Measurements from ENCODE around the gene KCNQ5.
A peak's percentile ranks its signal among the peaks of the same experiment; 100 is the strongest.

KCNQ5 gene

DNA sequence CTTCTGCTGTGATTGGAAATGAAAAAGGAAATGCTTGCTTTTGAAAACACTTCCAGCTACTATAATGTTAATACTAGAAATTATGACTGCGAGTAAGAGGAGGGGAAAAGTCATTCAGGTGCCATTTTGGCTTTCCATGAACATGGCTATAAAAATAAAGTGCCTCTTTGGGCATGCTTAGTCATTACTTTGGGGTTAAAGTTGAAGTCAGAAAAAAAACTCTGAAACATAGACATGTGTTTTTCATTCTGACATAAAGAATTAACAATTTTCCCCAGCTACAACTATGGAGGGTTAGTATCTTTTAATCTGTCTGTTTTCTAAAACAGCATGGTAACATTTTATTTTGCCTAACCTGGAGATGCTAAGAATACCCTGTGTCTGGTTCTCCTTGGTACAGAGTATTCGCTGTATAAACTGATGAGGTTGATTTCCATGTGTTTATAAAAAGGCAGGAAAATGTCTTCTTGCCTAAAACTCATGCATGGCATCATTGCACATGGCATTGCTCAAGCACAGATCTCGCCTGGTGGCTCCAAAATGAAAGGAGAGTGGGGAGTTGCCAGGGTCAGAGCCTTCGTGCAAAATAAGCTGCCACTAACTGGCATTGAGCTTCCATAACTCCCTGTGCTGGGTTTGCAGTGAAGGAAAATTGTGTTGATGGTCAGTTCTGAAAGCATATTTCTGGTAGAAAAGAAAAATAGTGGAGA lies 188.9 kb downstream of the KCNQ5 start:
- Mint-ChIP-seq H3K27ac (no peak overlapping the region), H3K27me3 (no peaks in the 10 kb centered on the region), H3K4me1 (ENCODE audit: low read depth) (peaks cover 16% of the 10 kb centered on the region), H3K9me3 (peaks cover 4% of the 10 kb centered on the region), H3K36me3 (ENCODE audit: low read depth) (peaks cover 9% of the 10 kb centered on the region), H3K4me3 (no peak overlapping the region)

DNA sequence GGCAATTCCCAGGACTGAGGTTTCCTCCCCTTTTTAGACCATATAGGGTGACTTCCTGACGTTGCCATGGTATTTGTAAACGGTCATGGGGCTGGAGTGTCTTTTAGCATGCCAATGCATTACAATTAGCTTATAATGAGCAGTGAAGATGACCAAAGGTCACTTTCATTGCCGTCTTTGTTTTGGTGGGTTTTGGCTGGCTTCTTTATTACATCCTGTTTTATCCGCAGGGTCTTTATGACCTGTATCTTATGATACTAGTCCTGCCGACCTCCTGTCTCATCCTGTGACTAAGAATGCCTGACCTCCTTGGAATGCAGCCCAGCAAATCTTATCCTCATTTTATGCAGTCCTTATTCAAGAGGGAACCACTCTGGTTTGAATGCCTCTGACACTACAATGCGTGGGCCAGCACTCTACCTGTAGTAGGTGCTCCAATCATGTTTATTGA lies 190.1 kb downstream of the KCNQ5 start:
- Mint-ChIP-seq H3K4me3 (no peak overlapping the region), H3K27ac (no peak overlapping the region), H3K36me3 (ENCODE audit: low read depth) (peaks cover 9% of the 10 kb centered on the region), H3K4me1 (ENCODE audit: low read depth) (peaks cover 25% of the 10 kb centered on the region), H3K27me3 (no peaks in the 10 kb centered on the region), H3K9me3 (peaks cover 4% of the 10 kb centered on the region)

DNA sequence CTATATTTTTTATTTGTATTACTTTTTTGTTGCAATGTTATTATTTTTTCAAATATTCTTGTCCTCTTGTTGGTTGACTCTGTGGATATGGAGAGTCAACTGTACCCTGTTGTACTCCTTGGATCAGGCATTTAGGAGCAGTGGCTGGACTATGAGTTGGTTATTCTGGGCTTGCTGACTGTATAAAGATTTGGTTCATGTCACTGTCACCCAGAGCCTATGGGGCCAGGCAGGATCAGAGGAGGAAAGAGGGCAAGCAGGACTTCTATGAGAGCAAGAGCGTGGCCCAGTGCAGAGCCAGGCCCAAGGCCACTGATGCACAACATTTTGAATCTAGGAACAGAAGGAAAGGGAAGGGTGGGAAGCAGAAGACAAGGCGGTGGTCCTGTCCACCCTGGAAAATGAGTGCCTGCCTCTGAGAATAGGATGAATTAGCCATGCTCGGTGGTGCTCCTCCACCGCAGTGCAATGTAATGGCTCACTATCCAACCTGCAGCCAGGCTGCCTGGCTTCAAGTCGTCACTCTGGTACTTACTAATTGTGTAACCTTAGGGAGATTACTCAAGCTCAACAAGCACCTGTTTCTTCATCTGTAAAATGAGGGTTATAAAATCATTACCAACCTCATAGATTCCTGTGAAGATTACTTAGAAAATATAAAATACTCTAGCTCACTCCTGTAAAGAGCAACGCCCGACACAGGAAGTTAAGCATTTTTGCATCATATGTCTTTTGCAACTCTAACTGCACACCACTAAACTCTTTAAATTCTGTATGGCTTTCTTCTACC lies 192.1 kb downstream of the KCNQ5 start:
- H3K27ac Mint-ChIP-seq: no peak overlapping the region
- no peaks in the 10 kb centered on the region for H3K27me3 Mint-ChIP-seq
- no peak overlapping the region for H3K4me3 Mint-ChIP-seq

DNA sequence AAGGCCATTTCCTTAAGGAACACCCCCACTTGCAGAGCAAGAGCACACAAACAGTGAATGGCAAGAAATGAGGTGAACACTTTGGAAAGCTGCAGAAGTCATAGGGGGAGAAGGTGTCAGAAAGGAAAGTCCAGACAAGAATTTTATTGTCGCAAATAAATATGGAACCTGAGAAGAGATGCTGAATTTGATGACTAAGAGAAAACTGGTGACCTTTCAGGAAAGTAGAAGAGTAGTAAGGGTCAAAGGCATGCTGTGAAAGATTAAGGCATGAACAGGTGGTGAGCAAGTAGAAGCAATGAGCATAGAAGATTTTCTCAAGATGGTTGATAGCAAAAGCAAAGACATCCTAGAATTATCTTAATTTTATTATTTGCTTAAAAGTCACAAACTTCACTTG lies 194.2 kb downstream of the KCNQ5 start:
- Mint-ChIP-seq H3K4me3 (no peak overlapping the region), H3K27me3 (no peaks in the 10 kb centered on the region), H3K27ac (no peak overlapping the region), H3K9me3 (peaks cover 4% of the 10 kb centered on the region), H3K4me1 (ENCODE audit: low read depth) (peaks cover 16% of the 10 kb centered on the region), H3K36me3 (ENCODE audit: low read depth) (peaks cover 4% of the 10 kb centered on the region)

More for the DNA sequence above, 192.1 kb downstream of the KCNQ5 start:
- Mint-ChIP-seq H3K9me3 (peaks cover 4% of the 10 kb centered on the region), H3K4me1 (ENCODE audit: low read depth) (peaks cover 25% of the 10 kb centered on the region), H3K36me3 (ENCODE audit: low read depth) (peaks cover 4% of the 10 kb centered on the region)

DNA sequence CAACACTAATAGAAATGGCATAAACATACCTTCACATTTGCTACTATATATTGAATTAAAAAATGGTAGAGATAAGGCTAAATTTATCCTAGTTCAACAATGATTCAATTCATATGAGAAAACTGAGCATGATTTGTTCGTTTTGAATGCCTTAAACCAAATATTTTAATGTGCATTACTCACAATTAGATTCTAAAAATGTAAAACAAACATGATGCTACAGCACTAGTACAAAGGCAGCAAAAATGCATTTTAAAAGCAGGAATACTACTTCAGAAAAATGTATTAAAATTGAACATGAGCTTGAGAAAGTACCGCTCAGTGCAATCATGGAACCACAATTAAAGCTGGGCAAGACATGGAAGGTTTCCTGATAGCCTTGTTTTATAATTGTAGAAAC lies 195.3 kb downstream of the KCNQ5 start:
- Mint-ChIP-seq H3K4me3 (no peak overlapping the region), H3K27me3 (no peaks in the 10 kb centered on the region), H3K4me1 (ENCODE audit: low read depth) (peaks cover 16% of the 10 kb centered on the region), H3K36me3 (ENCODE audit: low read depth) (peaks cover 4% of the 10 kb centered on the region), H3K9me3 (peaks cover 4% of the 10 kb centered on the region), H3K27ac (no peak overlapping the region)

DNA sequence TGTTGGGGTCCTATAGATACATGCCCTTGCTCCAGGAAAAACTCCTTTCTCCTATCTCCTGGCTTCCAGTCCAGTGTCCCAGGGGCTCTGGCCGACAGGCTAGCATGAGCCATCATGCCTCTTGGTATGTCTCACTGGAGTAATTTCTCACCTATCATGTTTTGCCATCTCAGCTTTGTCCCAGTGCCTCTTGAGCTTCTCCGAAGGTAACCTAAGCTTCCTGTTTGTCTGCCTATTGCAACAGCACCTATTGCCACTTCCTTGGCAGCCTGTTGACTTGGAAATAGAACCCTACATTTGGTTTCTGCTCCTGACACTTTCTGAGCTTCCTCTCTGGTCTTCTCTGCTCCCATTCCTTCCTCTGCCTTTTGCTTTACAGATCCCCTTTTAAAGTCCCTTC lies 197.7 kb downstream of the KCNQ5 start:
- Mint-ChIP-seq H3K27me3 (no peaks in the 10 kb centered on the region), H3K27ac (no peak overlapping the region), H3K4me3 (no peak overlapping the region), H3K36me3 (ENCODE audit: low read depth) (peaks cover 4% of the 10 kb centered on the region), H3K4me1 (ENCODE audit: low read depth) (peaks cover 19% of the 10 kb centered on the region), H3K9me3 (peaks cover 4% of the 10 kb centered on the region)

DNA sequence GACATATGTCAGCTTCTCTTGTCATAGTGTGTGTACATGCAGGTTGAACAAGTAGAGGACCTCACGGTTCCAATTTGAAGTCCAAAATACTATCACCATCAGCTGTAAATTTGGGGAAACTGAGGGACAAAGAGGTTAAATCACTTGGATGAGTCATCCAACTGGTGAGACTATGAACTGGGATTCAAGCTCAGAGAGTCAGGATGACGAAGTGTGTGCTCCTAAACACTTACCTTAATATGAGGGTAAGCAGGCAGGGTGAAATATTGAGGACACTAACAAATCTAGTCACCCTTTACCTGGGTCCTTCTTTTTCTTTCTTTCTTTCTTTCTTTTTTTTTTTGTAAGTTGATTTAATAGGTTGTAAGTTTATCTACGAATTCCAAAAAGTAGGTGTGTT lies 198.3 kb downstream of the KCNQ5 start:
- peaks cover 8% of the 10 kb centered on the region for H3K36me3 Mint-ChIP-seq (ENCODE audit: low read depth)
- no peak overlapping the region for H3K4me3 Mint-ChIP-seq
- peaks cover 24% of the 10 kb centered on the region for H3K4me1 Mint-ChIP-seq (ENCODE audit: low read depth)
- H3K27ac Mint-ChIP-seq: no peak overlapping the region
- H3K9me3 Mint-ChIP-seq: peaks cover 3% of the 10 kb centered on the region
- no peaks in the 10 kb centered on the region for H3K27me3 Mint-ChIP-seq

DNA sequence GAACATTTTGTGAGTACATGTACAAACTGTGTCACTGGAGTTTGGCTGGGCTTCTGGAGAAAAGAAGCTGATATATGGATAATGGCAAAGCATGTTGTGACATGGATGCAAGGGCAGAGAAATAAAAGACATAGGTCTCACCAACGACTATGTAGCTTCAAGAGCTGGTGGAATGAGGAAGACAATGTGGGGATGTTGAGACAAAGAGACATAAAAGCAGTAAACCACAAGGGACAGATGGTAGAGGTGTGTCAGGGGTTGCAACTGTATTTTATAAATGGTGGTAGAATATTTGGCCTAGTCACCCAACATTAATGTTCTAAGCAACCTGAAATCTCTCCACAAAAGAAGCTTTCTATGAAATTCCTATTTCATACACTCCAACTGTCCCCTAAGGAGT lies 199.0 kb downstream of the KCNQ5 start:
- H3K27ac Mint-ChIP-seq: no peak overlapping the region
- H3K4me3 Mint-ChIP-seq: no peak overlapping the region

DNA sequence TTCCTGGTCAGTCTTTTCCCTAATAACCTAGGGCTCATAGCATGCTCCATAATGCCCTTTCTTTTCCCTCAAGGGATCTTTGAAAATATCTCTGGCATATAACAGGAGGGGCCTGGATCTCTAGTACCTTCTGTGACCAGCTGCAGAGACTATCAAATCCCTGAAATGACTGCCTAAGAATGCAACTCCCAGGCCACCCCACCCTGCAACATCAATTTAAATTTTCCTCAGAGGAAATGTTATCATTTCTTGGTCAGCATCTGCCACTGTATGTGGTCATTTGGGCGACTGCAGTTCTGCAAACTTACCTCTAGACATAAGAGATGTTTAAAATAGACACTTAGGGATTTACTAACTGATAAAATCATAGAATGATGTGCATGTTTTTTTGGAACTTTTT lies 200.2 kb downstream of the KCNQ5 start:
- Mint-ChIP-seq H3K9me3 (no peaks in the 10 kb centered on the region), H3K4me3 (no peak overlapping the region), H3K36me3 (ENCODE audit: low read depth) (peaks cover 8% of the 10 kb centered on the region), H3K27me3 (no peaks in the 10 kb centered on the region), H3K4me1 (ENCODE audit: low read depth) (peaks cover 28% of the 10 kb centered on the region), H3K27ac (no peak overlapping the region)

More for the DNA sequence above, 199.0 kb downstream of the KCNQ5 start:
- Mint-ChIP-seq H3K4me1 (ENCODE audit: low read depth) (peaks cover 25% of the 10 kb centered on the region), H3K27me3 (no peaks in the 10 kb centered on the region), H3K9me3 (no peaks in the 10 kb centered on the region), H3K36me3 (ENCODE audit: low read depth) (peaks cover 8% of the 10 kb centered on the region)

DNA sequence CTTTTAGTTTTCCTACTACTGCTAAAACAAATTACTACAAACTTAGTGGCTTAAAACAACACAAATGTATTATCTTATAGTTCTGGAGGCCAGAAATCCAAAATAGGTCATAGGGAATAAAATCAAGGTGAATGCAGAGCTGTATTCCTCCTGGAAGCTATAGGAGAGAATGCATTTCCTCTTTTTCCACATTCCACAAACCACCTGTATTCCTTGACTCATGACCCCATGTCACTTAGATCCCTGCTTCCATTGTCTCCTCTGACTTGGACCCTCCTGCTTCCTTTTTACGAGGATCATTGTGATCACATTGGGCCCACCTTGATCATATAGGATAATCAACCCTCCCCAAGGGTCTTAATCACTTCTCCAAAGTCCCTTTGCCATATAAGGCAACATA lies 200.8 kb downstream of the KCNQ5 start:
- H3K36me3 Mint-ChIP-seq (ENCODE audit: low read depth): peaks cover 10% of the 10 kb centered on the region
- no peak overlapping the region for H3K4me3 Mint-ChIP-seq
- H3K4me1 Mint-ChIP-seq (ENCODE audit: low read depth): peaks cover 35% of the 10 kb centered on the region
- H3K9me3 Mint-ChIP-seq: no peaks in the 10 kb centered on the region
- no peak overlapping the region for H3K27ac Mint-ChIP-seq
- H3K27me3 Mint-ChIP-seq: no peaks in the 10 kb centered on the region

DNA sequence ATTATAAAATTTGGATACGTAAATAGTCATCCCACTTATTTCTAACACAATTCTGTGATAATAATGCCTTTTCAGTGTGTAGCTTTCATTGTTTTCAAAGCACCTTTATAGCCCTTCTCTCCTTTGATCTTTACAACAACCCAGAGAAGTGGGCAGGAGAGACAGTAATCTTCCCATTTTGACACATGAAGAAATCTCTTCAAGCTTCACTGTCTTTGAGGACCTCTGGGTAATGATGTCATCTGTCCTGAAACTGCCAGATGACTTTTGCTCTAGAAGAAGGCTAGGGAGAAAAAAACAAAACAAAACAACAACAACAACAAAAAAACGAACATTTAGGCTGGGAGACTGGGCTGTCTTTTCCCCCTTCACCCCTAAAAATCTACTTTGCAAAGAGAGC lies 203.0 kb downstream of the KCNQ5 start:
- H3K27ac Mint-ChIP-seq: peak overlapping the region; percentile 84
- H3K4me1 Mint-ChIP-seq (ENCODE audit: low read depth): peaks cover 43% of the 10 kb centered on the region
- H3K9me3 Mint-ChIP-seq: peaks cover 10% of the 10 kb centered on the region
- no peak overlapping the region for H3K4me3 Mint-ChIP-seq
- peaks cover 26% of the 10 kb centered on the region for H3K36me3 Mint-ChIP-seq (ENCODE audit: low read depth)
- no peaks in the 10 kb centered on the region for H3K27me3 Mint-ChIP-seq

DNA sequence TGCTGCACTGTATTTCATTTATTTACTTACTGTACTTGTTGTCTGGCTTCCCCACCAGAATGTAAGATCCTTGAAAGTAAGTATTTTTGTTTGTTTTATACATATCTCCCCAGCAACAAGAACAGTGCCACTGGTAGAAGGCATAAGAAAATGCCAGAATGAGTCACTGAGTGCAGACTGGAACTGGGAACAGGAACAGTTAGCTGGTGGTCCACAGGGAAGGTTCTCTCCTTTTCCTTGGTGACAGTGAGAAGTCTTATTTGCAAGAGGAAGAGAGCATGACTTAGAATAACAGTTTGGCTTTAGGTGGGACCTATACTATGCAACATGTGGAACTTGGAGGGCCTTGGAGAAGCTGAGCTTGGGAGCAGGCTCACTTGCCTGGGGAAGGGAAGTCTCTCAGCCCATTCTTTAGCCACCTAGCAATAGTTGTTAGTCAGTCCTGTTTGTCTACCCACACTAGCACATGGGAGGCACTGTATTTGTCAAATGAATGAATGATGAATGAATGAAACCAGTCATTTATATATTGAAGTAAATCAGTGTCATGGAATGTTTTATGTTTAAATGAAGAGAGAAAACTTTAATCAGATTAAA lies 203.5 kb downstream of the KCNQ5 start:
- Mint-ChIP-seq H3K27ac (peak overlapping the region; percentile 84), H3K4me1 (ENCODE audit: low read depth) (peaks cover 43% of the 10 kb centered on the region), H3K27me3 (no peaks in the 10 kb centered on the region), H3K4me3 (peak overlapping the region; percentile 9), H3K36me3 (ENCODE audit: low read depth) (peaks cover 26% of the 10 kb centered on the region), H3K9me3 (peaks cover 10% of the 10 kb centered on the region)

DNA sequence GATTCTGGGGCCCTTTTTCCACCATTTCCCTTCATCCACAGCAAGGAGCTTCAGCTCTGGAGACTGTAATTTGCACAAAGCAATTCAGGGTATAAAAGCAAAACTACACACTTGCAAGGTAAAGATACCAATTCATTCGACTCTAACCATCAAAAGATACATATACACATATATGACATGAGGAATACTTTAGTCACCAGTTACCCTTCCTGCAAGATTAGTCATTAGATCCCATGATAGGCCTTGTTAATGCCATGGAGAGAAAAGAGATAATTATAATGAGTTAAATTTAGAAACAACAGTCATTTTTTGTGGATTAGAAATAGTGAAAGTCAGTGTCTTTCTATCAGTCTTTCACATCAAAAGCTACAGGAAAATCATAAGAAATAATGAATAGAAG lies 204.2 kb downstream of the KCNQ5 start:
- Mint-ChIP-seq H3K36me3 (ENCODE audit: low read depth) (peaks cover 26% of the 10 kb centered on the region), H3K9me3 (peaks cover 10% of the 10 kb centered on the region), H3K27ac (peak overlapping the region; percentile 84), H3K4me3 (peak overlapping the region; percentile 9), H3K27me3 (no peaks in the 10 kb centered on the region), H3K4me1 (ENCODE audit: low read depth) (peaks cover 43% of the 10 kb centered on the region)

DNA sequence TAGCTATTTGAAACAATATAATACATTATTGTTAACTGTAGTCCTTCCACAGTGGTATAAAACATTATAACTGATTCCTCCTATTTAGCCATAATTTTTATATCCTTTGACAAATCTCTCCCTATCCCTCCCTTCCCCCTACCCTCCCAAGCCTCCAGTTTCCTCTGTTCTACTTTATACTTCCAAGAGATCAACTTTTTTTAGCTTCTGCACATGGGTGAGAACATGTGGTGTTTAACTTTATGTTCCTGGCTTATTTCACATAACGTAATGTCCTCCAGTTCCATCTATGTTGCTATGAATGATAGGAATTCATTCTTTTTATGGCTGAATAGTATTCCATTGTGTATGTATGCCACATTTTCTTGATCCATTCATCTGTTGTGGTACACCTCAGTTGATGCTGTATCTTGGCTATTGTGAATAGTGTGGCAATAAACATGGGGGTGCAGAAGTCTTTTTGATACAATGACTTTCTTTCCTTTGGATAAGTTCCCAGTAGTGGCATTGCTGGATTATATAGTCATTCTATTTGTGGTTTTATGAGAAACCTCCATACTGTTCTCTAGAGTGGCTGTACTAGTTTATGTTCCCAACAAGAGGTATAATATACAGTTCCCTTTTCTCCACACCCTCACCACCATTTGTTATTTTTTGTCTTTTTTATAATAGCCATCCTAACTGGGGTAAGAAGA lies 205.0 kb downstream of the KCNQ5 start:
- Mint-ChIP-seq H3K9me3 (peaks cover 10% of the 10 kb centered on the region), H3K4me1 (ENCODE audit: low read depth) (peaks cover 46% of the 10 kb centered on the region), H3K27me3 (no peaks in the 10 kb centered on the region), H3K36me3 (ENCODE audit: low read depth) (peaks cover 26% of the 10 kb centered on the region), H3K4me3 (no peak overlapping the region), H3K27ac (no peak overlapping the region)

DNA sequence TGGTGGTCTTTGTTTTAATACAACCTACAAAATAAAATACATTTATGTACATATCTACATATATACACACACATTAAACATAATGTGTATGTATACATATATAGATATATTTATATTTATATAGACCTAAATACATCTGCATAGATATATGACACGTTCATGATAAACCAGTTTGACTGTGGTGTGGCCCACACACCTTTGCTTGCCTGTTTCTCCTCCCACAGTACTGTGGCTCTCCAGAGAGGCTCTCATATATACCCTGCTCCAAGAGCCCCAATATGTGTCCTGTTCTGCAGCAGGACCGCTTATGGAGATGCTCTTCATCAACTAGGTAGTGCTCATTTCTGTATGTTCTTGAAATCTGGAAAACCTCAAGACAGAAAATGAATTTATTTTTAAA lies 207.0 kb downstream of the KCNQ5 start:
- Mint-ChIP-seq H3K36me3 (ENCODE audit: low read depth) (peaks cover 26% of the 10 kb centered on the region), H3K4me1 (ENCODE audit: low read depth) (peaks cover 57% of the 10 kb centered on the region), H3K27me3 (no peaks in the 10 kb centered on the region), H3K27ac (no peak overlapping the region), H3K9me3 (peaks cover 10% of the 10 kb centered on the region), H3K4me3 (no peak overlapping the region)
